Neural cell (in vitro differentiated cells): ENCODE results near the gene POLRMT. TPM values are rescaled to one million over a fixed set of nuclear protein-coding genes. Genes with fewer than 3 reads are reported as not detected.

ENCODE experiments used
- H2AFZ ChIP-seq: fragments of 200-600, 300-800 bp; sonication (generic), shearing (Covaris generic); 2 replicates; pipeline ENCODE4 v1.6.0; 2014; ENCODE audit warnings: low read depth, mild to moderate bottlenecking, antibody characterized with exemption, low read length, moderate library complexity
- H3F3A ChIP-seq: fragments of 200-600 bp; shearing (Covaris generic); 2 replicates; pipeline ENCODE4 v1.6.1; 2016; ENCODE audit warnings: mild to moderate bottlenecking, moderate library complexity, mixed read lengths, antibody characterized with exemption, low read length; ENCODE audit not compliant: insufficient read depth, poor library complexity, severe bottlenecking
- H3K27ac ChIP-seq: fragments of 200-600, 300-800 bp; sonication (generic), shearing (Covaris generic); 2 replicates; pipeline ENCODE4 v1.5.1; 2014; ENCODE audit warnings: mild to moderate bottlenecking, low read length, moderate library complexity
- H3K27me3 ChIP-seq: fragments of 300-800, 200-600 bp; sonication (generic), shearing (Covaris generic); 2 replicates; pipeline ENCODE4 v1.6.0; 2014; ENCODE audit warnings: mild to moderate bottlenecking, low read depth, low read length, moderate library complexity; ENCODE audit not compliant: insufficient read depth
- H3K36me3 ChIP-seq: fragments of 300-800, 200-600 bp; sonication (generic), shearing (Covaris generic); 2 replicates; pipeline ENCODE4 v1.5.1; 2014; ENCODE audit warnings: mild to moderate bottlenecking, antibody characterized with exemption, low read length, moderate library complexity; ENCODE audit not compliant: insufficient read depth
- H3K4me2 ChIP-seq: fragments of 300-800, 200-600 bp; sonication (generic), shearing (Covaris generic); 2 replicates; pipeline ENCODE4 v1.6.0; 2014; ENCODE audit warnings: mild to moderate bottlenecking, low read length
- H3K4me3 ChIP-seq: fragments of 300-800, 200-600 bp; sonication (generic), shearing (Covaris generic); 2 replicates; pipeline ENCODE4 v1.5.1; 2014; ENCODE audit warnings: mild to moderate bottlenecking, low read length, moderate library complexity
- H3K79me2 ChIP-seq: fragments of 200-600 bp; shearing (Covaris generic); replicated peaks from 2 replicates; pipeline ENCODE4 v1.6.0; 2014; ENCODE audit warnings: mild to moderate bottlenecking, low read length, moderate library complexity; ENCODE audit not compliant: insufficient read depth
- H3K9ac ChIP-seq: fragments of 300-800, 200-600 bp; sonication (generic), shearing (Covaris generic); 2 replicates; pipeline ENCODE4 v1.6.1; 2016; ENCODE audit warnings: mild to moderate bottlenecking, low read length, mixed read lengths
- H3K9me2 ChIP-seq: fragments of 200-600 bp; shearing (Covaris generic); 2 replicates; pipeline ENCODE4 v1.6.1; 2016; ENCODE audit warnings: mild to moderate bottlenecking, low read length, mixed read lengths; ENCODE audit not compliant: insufficient read depth
- H3K9me3 ChIP-seq: fragments of 200-600, 300-800 bp; sonication (generic), shearing (Covaris generic); 2 replicates; pipeline ENCODE4 v1.6.1; 2016; ENCODE audit warnings: mild to moderate bottlenecking, mixed run types, low read length, moderate library complexity, mixed read lengths
- H4K20me1 ChIP-seq: fragments of 200-600 bp; shearing (Covaris generic); 2 replicates; pipeline ENCODE4 v1.6.1; 2016; ENCODE audit warnings: mild to moderate bottlenecking, mixed run types; ENCODE audit not compliant: insufficient read depth
- EP300 ChIP-seq: fragments of 450-650 bp; conservative IDR thresholded peaks from 2 replicates; pipeline ENCODE4 v1.6.1; 2014; ENCODE audit warnings: antibody characterized with exemption, mild to moderate bottlenecking, moderate library complexity; ENCODE audit not compliant: poor library complexity, severe bottlenecking
- EZH2 ChIP-seq: fragments of 200-600, 300-800 bp; shearing (Covaris generic), sonication (generic); IDR thresholded peaks from 2 replicates; pipeline ENCODE4 v1.6.1; 2014; ENCODE audit warnings: antibody characterized with exemption, low read length, borderline replicate concordance, mild to moderate bottlenecking; ENCODE audit not compliant: insufficient read depth, poor library complexity, severe bottlenecking
- MXI1 ChIP-seq: fragments of 450-650 bp; conservative IDR thresholded peaks from 2 replicates; pipeline ENCODE4 v1.6.1; 2014; ENCODE audit warnings: antibody characterized with exemption, mild to moderate bottlenecking; ENCODE audit not compliant: poor library complexity, severe bottlenecking
- POLR2AphosphoS5 ChIP-seq: IDR thresholded peaks from 2 replicates; pipeline ENCODE4 v1.6.1; 2012
- RAD21 ChIP-seq: fragments of 450-650 bp; conservative IDR thresholded peaks from 2 replicates; pipeline ENCODE4 v1.6.1; 2014; ENCODE audit warnings: antibody characterized with exemption, mild to moderate bottlenecking, moderate library complexity
- SMC3 ChIP-seq: fragments of 450-650 bp; conservative IDR thresholded peaks from 2 replicates; pipeline ENCODE4 v1.6.1; 2014; ENCODE audit warnings: antibody characterized with exemption, mild to moderate bottlenecking, moderate library complexity; ENCODE audit not compliant: poor library complexity
- TAF1 ChIP-seq: IDR thresholded peaks from 2 replicates; pipeline ENCODE4 v1.6.1; 2012; ENCODE audit warnings: low read depth
- polyA plus RNA-seq: library from polyadenylated mRNA; depleted of rRNA; stranded (reverse); fragments of >200 nt; gene quantifications from 2 replicates; pipeline ENCODE4 v1.2.3, GENCODE V29; 2014
- TF ChIP-seq, protein P1 (sequence below): IDR thresholded peaks from 2 replicates; pipeline ENCODE4 v1.6.1; 2012; ENCODE audit warnings: borderline replicate concordance
- TF ChIP-seq, protein P2 (sequence below): fragments of 450-650 bp; IDR thresholded peaks from 2 replicates; pipeline ENCODE4 v1.5.1; 2014; ENCODE audit warnings: antibody characterized with exemption, mild to moderate bottlenecking, moderate library complexity; ENCODE audit not compliant: poor library complexity, severe bottlenecking

The POLRMT gene
- polyA plus RNA-seq, 1 donor from 2014 or later: 28.3 TPM

DNA sequence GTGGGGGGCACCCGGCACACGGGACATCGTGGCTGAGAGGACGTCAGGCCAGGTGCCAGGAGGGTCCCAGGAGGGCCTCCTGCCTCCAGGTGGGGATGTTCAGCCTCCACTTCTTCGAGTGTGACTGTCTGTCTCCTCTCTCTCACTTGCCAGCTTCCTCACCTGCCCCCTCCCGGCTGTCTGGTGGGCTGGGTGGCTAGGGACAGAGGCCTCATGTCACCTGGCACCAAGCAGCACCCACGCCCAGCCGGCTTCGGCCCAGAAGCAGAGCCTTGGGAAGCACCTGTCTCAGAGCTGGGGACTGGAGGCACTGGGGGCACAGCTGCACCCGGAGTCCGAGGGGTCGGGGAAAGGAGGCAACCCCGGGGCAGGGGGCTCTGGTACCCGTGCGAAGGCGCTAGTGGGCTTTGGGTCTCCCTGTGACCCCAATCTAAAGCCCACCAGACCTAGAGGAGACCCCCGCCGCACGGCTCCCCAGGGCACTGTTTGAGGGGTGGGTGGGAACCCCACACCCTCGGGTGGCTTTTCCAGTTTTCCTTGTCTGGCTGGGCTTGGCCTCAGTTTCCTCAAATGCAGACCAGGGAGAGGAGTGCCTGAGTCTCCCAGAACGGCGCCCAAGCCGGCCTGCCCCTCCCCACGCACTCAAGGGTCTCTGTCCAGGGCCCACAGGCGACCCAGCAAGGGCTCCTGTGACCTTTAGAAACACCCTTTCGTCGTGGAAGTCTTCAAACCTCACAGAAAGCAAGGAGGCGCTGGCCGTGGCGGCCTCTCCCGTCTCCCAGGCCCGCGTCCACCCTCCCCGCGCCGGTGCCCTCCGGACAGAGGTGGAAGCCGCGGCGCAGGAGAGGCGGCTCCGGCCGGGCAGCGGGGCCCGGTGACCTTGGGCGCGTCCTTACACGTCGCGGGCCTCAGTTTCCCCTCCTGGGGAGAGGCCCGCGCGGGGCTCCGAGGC is 44.3 kb downstream of the POLRMT start:
- Histone ChIP-seq H3F3A (no peaks in the 10 kb centered on the region), H3K9me2 (no peaks in the 10 kb centered on the region), H3K9ac (peak overlapping the region; percentile 51), H3K4me2 (no peak overlapping the region), H4K20me1 (peaks cover 9% of the 10 kb centered on the region), H3K36me3 (no peaks in the 10 kb centered on the region), H3K27ac (no peak overlapping the region), H2AFZ (no peak overlapping the region), H3K27me3 (peaks cover 26% of the 10 kb centered on the region), H3K4me3 (peak overlapping the region; percentile 61), H3K9me3 (no peaks in the 10 kb centered on the region), H3K79me2 (no peaks in the 10 kb centered on the region)
- TF ChIP-seq, protein P1, sequence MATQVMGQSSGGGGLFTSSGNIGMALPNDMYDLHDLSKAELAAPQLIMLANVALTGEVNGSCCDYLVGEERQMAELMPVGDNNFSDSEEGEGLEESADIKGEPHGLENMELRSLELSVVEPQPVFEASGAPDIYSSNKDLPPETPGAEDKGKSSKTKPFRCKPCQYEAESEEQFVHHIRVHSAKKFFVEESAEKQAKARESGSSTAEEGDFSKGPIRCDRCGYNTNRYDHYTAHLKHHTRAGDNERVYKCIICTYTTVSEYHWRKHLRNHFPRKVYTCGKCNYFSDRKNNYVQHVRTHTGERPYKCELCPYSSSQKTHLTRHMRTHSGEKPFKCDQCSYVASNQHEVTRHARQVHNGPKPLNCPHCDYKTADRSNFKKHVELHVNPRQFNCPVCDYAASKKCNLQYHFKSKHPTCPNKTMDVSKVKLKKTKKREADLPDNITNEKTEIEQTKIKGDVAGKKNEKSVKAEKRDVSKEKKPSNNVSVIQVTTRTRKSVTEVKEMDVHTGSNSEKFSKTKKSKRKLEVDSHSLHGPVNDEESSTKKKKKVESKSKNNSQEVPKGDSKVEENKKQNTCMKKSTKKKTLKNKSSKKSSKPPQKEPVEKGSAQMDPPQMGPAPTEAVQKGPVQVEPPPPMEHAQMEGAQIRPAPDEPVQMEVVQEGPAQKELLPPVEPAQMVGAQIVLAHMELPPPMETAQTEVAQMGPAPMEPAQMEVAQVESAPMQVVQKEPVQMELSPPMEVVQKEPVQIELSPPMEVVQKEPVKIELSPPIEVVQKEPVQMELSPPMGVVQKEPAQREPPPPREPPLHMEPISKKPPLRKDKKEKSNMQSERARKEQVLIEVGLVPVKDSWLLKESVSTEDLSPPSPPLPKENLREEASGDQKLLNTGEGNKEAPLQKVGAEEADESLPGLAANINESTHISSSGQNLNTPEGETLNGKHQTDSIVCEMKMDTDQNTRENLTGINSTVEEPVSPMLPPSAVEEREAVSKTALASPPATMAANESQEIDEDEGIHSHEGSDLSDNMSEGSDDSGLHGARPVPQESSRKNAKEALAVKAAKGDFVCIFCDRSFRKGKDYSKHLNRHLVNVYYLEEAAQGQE: no peak
- TF ChIP-seq, protein P2, sequence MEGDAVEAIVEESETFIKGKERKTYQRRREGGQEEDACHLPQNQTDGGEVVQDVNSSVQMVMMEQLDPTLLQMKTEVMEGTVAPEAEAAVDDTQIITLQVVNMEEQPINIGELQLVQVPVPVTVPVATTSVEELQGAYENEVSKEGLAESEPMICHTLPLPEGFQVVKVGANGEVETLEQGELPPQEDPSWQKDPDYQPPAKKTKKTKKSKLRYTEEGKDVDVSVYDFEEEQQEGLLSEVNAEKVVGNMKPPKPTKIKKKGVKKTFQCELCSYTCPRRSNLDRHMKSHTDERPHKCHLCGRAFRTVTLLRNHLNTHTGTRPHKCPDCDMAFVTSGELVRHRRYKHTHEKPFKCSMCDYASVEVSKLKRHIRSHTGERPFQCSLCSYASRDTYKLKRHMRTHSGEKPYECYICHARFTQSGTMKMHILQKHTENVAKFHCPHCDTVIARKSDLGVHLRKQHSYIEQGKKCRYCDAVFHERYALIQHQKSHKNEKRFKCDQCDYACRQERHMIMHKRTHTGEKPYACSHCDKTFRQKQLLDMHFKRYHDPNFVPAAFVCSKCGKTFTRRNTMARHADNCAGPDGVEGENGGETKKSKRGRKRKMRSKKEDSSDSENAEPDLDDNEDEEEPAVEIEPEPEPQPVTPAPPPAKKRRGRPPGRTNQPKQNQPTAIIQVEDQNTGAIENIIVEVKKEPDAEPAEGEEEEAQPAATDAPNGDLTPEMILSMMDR: no peak
- TF ChIP-seq RAD21 (no peak), EP300 (no peak), POLR2AphosphoS5 (no peak), TAF1 (no peak), SMC3 (no peak), EZH2 (no peak), MXI1 (no peak)

DNA sequence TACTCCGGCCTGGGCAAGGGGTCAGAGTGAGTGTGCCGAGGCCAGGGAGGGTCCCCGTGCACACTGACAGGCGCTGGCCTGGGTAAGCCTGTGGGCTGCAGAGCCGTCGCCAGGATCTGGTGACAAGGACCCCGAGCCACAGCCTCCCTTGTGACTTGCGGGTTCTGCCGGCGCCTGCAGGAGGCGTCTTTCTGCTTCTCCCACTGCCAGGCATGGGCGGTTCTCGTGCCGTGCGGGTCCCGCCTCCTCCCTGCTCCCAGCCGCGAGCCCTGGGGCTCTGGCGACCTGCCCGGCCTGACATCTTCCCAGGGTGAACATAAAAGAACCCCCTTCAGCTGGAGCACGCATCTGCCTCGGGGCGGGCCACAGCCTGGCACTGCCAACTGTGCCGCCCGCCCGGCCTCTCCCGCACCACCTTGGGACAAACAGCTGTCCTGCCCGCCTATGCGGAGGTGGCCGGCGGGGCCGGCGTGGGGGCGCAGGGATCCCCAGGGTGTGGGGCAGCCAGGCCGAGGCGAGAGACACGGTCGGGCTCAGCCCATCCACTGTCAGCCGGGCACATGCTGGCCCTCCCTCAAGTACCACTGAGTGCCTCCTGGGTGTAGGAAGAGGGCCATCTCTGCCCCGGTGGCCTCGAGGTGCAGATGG is 45.1 kb downstream of the POLRMT start:
- Histone ChIP-seq H3K9me3 (no peaks in the 10 kb centered on the region), H3K79me2 (no peaks in the 10 kb centered on the region), H3K36me3 (no peaks in the 10 kb centered on the region), H3K9me2 (no peaks in the 10 kb centered on the region), H4K20me1 (peaks cover 5% of the 10 kb centered on the region), H3F3A (no peaks in the 10 kb centered on the region), H3K4me2 (no peak overlapping the region), H3K9ac (no peak overlapping the region), H3K4me3 (no peak overlapping the region), H3K27me3 (peaks cover 26% of the 10 kb centered on the region), H3K27ac (no peak overlapping the region), H2AFZ (no peak overlapping the region)
- TF ChIP-seq, protein P2: peak; percentile 62
- no peak for TF ChIP-seq MXI1
